Left forelimb (tissue), 1 donor: Measurements from ENCODE around the gene JUN.

ENCODE experiments used
- DNase-seq: peaks from one replicate; pipeline ENCODE4 v3.0.0-alpha.2; 2018; ENCODE audit warnings: low spot score

Gene JUN

GRCh38 chr1:58783993-58784757 lies at the start of gene JUN:
TSS of gene JUN (minus strand) at chr1:58784047. CDS start at chr1:58783070, 977 bp downstream.
- peak; percentile 100 for DNase-seq

GRCh38 chr1:58833166-58833565 lies 49.3 kb upstream of the JUN start:
- no peak for DNase-seq

- DNase-seq = no peak
These were observed 46.4 kb upstream of the JUN start for GRCh38 chr1:58830291-58830690.

- DNase-seq = no peak
These were observed 46.0 kb upstream of the JUN start for GRCh38 chr1:58829866-58830265.

- no peak for DNase-seq
These were observed 43.5 kb upstream of the JUN start for GRCh38 chr1:58827298-58827697.

- no peak for DNase-seq
These were observed 41.0 kb upstream of the JUN start for GRCh38 chr1:58824753-58825389.

- no peak for DNase-seq
These were observed 39.7 kb upstream of the JUN start for GRCh38 chr1:58823481-58824010.

GRCh38 chr1:58821309-58821708 lies 37.5 kb upstream of the JUN start:
- no peak for DNase-seq

GRCh38 chr1:58818976-58819375 lies 35.1 kb upstream of the JUN start:
- no peak for DNase-seq

GRCh38 chr1:58818075-58818474 lies 34.2 kb upstream of the JUN start:
- DNase-seq = no peak

- no peak for DNase-seq
These were observed 32.9 kb upstream of the JUN start for GRCh38 chr1:58816747-58817221.

GRCh38 chr1:58816072-58816746 lies 32.4 kb upstream of the JUN start:
- DNase-seq = peak; percentile 92

GRCh38 chr1:58815686-58816071 lies 31.8 kb upstream of the JUN start:
- DNase-seq = no peak

GRCh38 chr1:58815069-58815685 lies 31.3 kb upstream of the JUN start:
- DNase-seq = peak; percentile 83

GRCh38 chr1:58814251-58815068 lies 30.6 kb upstream of the JUN start:
- no peak for DNase-seq

GRCh38 chr1:58813801-58814200 lies 30.0 kb upstream of the JUN start:
- DNase-seq = no peak

- DNase-seq = no peak
These were observed 29.5 kb upstream of the JUN start for GRCh38 chr1:58813361-58813760.

- DNase-seq = no peak
These were observed 29.1 kb upstream of the JUN start for GRCh38 chr1:58812926-58813325.

GRCh38 chr1:58812468-58812867 lies 28.6 kb upstream of the JUN start:
- no peak for DNase-seq

- DNase-seq = no peak
These were observed 27.5 kb upstream of the JUN start for GRCh38 chr1:58811303-58811702.

- DNase-seq = no peak
These were observed 25.6 kb upstream of the JUN start for GRCh38 chr1:58809325-58810010.
